ENCODE data around the gene CEP170. TPM values are rescaled to one million over a fixed set of nuclear protein-coding genes. Genes with fewer than 3 reads are reported as not detected.

The CEP170 gene
- total RNA-seq, 1 experiment from 2014 or later = 55.2 TPM

DNA sequence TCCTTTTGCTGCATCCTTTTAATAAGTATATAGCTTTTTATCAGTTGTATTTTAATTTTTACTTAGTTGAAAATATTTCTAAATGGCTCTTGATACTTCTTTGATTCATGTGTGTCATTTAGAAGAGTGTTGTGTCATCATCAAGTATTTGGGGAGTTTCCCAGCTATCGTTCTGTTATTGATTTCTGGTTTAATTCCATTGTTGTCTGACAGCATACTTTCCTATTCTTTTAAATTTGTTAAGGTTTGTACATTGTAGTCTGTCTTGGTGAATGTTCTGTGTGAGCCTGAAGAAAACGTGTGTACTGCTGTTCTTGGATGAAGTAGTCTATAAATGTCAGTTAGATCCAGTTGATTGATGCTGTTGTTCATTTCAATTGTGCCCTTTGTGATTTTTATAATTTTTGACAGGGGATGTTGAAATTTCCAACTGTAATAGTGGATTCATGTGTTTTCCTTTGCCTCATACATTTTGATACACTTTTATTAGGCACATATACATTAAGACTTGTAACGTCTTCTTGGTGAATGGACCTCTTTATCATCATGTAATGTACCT is 25.6 kb upstream of the CEP170 start:
- no peak overlapping the region for H2AFZ ChIP-seq (ENCODE audit: low read depth, low read length, poor library complexity, severe bottlenecking)
- no peaks in the 10 kb centered on the region; the same call in 1 of the 2 replicates for H4K20me1 ChIP-seq (ENCODE audit: insufficient read depth)
- intact Hi-C loops (cut with micrococcal nuclease) = no loop called here
- H3K4me2 ChIP-seq (ENCODE audit: low read length) = no peak overlapping the region
- no peak for TF ChIP-seq FOSL1 (IDR thresholded peaks at IDR 0.05; ENCODE audit: low read depth)
- TF ChIP-seq, protein P1, sequence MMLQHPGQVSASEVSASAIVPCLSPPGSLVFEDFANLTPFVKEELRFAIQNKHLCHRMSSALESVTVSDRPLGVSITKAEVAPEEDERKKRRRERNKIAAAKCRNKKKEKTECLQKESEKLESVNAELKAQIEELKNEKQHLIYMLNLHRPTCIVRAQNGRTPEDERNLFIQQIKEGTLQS (IDR thresholded peaks at IDR 0.05) = no peak
- no peak for TF ChIP-seq EZH2 (IDR thresholded peaks at IDR 0.05)
- TF ChIP-seq JUND (IDR thresholded peaks at IDR 0.05) = no peak
- no peak for TF ChIP-seq EGR1 (IDR thresholded peaks at IDR 0.05; ENCODE audit: low read depth)
- no peak for TF ChIP-seq SP1 (IDR thresholded peaks at IDR 0.05; ENCODE audit: low read depth)
- no peak for TF ChIP-seq CEBPB (IDR thresholded peaks at IDR 0.05; ENCODE audit: low read depth)
- no peak for TF ChIP-seq SRF (IDR thresholded peaks at IDR 0.05; ENCODE audit: low read depth)
- no peak for TF ChIP-seq RAD21 (IDR thresholded peaks at IDR 0.05; ENCODE audit: low read depth)
- no peak for TF ChIP-seq CBX3 (IDR thresholded peaks at IDR 0.05; ENCODE audit: low read depth)
- TF ChIP-seq, protein P2, sequence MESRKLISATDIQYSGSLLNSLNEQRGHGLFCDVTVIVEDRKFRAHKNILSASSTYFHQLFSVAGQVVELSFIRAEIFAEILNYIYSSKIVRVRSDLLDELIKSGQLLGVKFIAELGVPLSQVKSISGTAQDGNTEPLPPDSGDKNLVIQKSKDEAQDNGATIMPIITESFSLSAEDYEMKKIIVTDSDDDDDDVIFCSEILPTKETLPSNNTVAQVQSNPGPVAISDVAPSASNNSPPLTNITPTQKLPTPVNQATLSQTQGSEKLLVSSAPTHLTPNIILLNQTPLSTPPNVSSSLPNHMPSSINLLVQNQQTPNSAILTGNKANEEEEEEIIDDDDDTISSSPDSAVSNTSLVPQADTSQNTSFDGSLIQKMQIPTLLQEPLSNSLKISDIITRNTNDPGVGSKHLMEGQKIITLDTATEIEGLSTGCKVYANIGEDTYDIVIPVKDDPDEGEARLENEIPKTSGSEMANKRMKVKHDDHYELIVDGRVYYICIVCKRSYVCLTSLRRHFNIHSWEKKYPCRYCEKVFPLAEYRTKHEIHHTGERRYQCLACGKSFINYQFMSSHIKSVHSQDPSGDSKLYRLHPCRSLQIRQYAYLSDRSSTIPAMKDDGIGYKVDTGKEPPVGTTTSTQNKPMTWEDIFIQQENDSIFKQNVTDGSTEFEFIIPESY (IDR thresholded peaks at IDR 0.05; ENCODE audit: extremely low read depth, insufficient replicate concordance, low read length) = no peak
- TF ChIP-seq YY1 (IDR thresholded peaks at IDR 0.05; ENCODE audit: extremely low read depth, insufficient replicate concordance, low read depth, low read length) = no peak
- RAD21 ChIA-PET (ENCODE audit: low non-redundant PET in 1 of 2, low total read pairs in 2 of 2, uncharacterized antibody in 2 of 2, unreplicated experiment in 2 of 2) = no interaction called here
- no peak overlapping the region for H3K27ac ChIP-seq (ENCODE audit: low read depth, low read length)
- no peaks in the 10 kb centered on the region for H3K9me3 ChIP-seq (ENCODE audit: control insufficient read depth in 1 of 2, insufficient read depth in 1 of 2, low read depth in 1 of 2, low read length in 2 of 2)
- H3K27me3 ChIP-seq (ENCODE audit: insufficient read depth, low read length) = no peaks in the 10 kb centered on the region
- no peaks in the 10 kb centered on the region for H3K4me1 ChIP-seq (ENCODE audit: control insufficient read depth in 1 of 2, insufficient read depth in 2 of 2, low read length in 2 of 2)
- DNase-seq (ENCODE audit: low read depth, low spot score) (no peak), ATAC-seq (no peak)
- CTCF ChIA-PET = no interaction called here
- no peak overlapping the region for H3K9ac ChIP-seq (ENCODE audit: low read length)
- no TSS peak for BruUV-seq (replicated peaks)
- H3K4me3 ChIP-seq (replicated peaks in 1 of 2; ENCODE audit: low read depth in 1 of 2, low read length in 2 of 2) = no peak overlapping the region
- POLR2A ChIA-PET = no interaction called here
- no peaks in the 10 kb centered on the region for H3K9me2 ChIP-seq (ENCODE audit: insufficient read depth)
- H3K36me3 ChIP-seq (ENCODE audit: control insufficient read depth in 1 of 2, insufficient read depth in 2 of 2, low read length in 2 of 2) = peaks cover 0 to 4% of the 10 kb centered on the region in 2 experiments; a peak in 1 of 4 replicates
- H3K79me2 ChIP-seq (ENCODE audit: insufficient read depth, low read length) = no peaks in the 10 kb centered on the region
